ENCODE results near the gene ARPC5L. TPM values are rescaled to one million over a fixed set of nuclear protein-coding genes. Genes with fewer than 3 reads are reported as not detected.
A peak's percentile ranks its signal among the peaks of the same experiment; 100 is the strongest.

ARPC5L gene
- total RNA-seq, 1 experiment from 2014 or later, result 47.2 TPM

DNA sequence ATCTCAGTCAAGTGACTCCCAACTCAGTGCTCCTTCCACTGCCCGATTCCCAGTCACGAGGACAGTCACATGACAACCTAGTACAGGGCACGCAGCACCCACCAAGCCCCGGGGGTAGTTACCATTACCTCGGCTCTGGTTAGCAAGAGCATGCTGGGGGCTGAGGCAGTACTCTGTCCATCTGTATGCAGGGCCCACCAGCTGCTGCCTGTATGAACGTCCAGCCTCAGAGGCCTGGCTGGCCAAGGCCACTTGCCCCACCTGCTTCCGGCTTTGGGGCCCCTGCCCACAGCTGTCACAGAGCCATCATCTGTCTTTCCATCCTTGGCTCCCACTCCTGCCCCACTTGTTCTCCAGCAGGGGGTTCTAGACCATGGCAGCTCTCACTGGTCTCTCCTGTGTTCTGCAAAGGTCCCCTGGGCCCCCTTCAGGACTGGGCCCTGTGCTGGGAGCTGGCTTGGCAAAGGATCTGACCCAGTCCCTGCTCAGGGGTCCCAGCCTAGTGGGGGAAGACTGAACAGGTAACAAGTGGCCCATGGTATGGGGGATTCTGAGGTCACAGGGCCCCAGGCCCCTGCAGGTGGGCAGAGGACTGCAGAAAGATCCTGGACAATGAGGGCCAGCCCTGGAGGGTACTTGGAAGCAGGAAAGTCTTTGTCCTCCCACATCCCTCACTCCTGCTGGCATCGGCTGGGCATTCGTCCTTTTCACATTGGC is 3.4 kb upstream of the ARPC5L start:
- H3K4me3 Mint-ChIP-seq, result peak overlapping the region; percentile 91; the same call in 1 of the 2 replicates
- H3K9me3 Mint-ChIP-seq, result no peaks in the 10 kb centered on the region
- peaks cover 44% of the 10 kb centered on the region for H3K36me3 Mint-ChIP-seq
- TF ChIP-seq ZNF671 (CRISPR knock-in tag; IDR thresholded peaks at IDR 0.05), result no peak
- TF ChIP-seq, protein P1, sequence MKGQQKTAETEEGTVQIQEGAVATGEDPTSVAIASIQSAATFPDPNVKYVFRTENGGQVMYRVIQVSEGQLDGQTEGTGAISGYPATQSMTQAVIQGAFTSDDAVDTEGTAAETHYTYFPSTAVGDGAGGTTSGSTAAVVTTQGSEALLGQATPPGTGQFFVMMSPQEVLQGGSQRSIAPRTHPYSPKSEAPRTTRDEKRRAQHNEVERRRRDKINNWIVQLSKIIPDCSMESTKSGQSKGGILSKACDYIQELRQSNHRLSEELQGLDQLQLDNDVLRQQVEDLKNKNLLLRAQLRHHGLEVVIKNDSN (CRISPR knock-in tag; IDR thresholded peaks at IDR 0.05), result 0 out of 2 replicates have a peak, but pooled peaks have one; percentile 26
- CTCF ChIA-PET, result no interaction called here
- DNase-seq (ENCODE audit: low spot score) (no peak), ATAC-seq (no peak)
- POLR2A ChIA-PET, result interaction anchor here (1.4 kb wide), 1 partner anchor 10 kb away, joined by 4 read pairs; no protein-coding TSS in a partner anchor
- no peaks in the 10 kb centered on the region for H3K27me3 Mint-ChIP-seq (ENCODE audit: low read depth)
- H3K4me1 Mint-ChIP-seq, result peaks cover 14% of the 10 kb centered on the region
- H3K27ac Mint-ChIP-seq, result peak overlapping the region; percentile 41; the same call in 1 of the 2 replicates

DNA sequence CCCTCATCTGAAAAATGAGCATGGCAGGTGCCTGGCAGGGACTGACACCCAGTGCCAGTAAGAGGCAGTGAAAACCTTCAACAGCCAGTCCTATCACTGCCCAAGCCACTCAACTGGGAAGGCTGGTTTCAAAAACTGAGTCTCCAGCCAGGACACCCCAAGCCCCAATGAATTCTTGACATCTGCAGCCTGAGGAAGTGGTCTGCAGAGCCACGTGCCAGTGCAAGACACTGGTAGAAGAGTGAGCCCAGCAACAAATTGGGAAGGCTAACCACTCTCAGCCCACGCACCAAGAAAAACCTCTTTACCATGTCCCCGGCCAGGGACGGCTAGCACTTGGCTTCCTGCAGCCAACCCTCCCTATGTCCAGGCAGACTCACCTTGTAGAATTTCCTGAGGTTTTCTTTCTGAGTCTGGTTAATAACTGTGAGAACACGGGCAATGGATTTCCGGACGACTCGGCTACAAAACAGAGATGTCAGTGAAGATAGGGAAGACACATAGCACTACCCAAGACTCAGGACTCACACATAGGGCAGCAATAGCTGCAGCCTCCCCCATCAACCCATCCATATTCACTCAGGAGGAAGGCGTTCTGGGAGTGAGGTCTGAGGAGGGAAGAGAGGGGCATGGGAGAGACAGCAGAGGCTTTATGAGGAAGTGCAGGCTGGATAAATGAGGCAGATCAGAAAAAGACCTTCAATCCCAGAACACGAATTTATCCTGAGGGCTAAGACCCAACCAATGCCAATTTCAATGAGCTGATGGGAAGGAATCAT is 1.9 kb upstream of the ARPC5L start:
- Mint-ChIP-seq H3K27me3 (ENCODE audit: low read depth) (no peaks in the 10 kb centered on the region), H3K4me1 (peaks cover 14% of the 10 kb centered on the region), H3K9me3 (no peaks in the 10 kb centered on the region), H3K36me3 (peaks cover 44% of the 10 kb centered on the region), H3K27ac (peak overlapping the region; percentile 98), H3K4me3 (peak overlapping the region; percentile 91)
- DNase-seq (ENCODE audit: low spot score) (no peak), ATAC-seq (no peak)
- CTCF ChIA-PET, result interaction anchor here (1.8 to 3.8 kb wide), 4 partner anchors 19 to 89 kb away, joined by 4 to 22 read pairs (median 18); partner anchors contain the start of genes NR6A1 and OLFML2A
- TF ChIP-seq FOXK1 (CRISPR knock-in tag; IDR thresholded peaks at IDR 0.05) (no peak), RORB (CRISPR knock-in tag; IDR thresholded peaks at IDR 0.05) (no peak), TEAD1 (CRISPR knock-in tag; IDR thresholded peaks at IDR 0.05) (no peak), CREB1 (CRISPR knock-in tag; IDR thresholded peaks at IDR 0.05) (no peak), MYBL2 (CRISPR knock-in tag; IDR thresholded peaks at IDR 0.05) (no peak), SMAD3 (CRISPR knock-in tag; IDR thresholded peaks at IDR 0.05; ENCODE audit: borderline replicate concordance) (no peak; the same call in 1 of the 2 replicates)
- TF ChIP-seq, protein P2, sequence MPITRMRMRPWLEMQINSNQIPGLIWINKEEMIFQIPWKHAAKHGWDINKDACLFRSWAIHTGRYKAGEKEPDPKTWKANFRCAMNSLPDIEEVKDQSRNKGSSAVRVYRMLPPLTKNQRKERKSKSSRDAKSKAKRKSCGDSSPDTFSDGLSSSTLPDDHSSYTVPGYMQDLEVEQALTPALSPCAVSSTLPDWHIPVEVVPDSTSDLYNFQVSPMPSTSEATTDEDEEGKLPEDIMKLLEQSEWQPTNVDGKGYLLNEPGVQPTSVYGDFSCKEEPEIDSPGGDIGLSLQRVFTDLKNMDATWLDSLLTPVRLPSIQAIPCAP (CRISPR knock-in tag; IDR thresholded peaks at IDR 0.05), result no peak
- TF ChIP-seq, protein P3, sequence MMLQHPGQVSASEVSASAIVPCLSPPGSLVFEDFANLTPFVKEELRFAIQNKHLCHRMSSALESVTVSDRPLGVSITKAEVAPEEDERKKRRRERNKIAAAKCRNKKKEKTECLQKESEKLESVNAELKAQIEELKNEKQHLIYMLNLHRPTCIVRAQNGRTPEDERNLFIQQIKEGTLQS (CRISPR knock-in tag; conservative IDR thresholded peaks at IDR 0.05), result no peak
- TF ChIP-seq, protein P4, sequence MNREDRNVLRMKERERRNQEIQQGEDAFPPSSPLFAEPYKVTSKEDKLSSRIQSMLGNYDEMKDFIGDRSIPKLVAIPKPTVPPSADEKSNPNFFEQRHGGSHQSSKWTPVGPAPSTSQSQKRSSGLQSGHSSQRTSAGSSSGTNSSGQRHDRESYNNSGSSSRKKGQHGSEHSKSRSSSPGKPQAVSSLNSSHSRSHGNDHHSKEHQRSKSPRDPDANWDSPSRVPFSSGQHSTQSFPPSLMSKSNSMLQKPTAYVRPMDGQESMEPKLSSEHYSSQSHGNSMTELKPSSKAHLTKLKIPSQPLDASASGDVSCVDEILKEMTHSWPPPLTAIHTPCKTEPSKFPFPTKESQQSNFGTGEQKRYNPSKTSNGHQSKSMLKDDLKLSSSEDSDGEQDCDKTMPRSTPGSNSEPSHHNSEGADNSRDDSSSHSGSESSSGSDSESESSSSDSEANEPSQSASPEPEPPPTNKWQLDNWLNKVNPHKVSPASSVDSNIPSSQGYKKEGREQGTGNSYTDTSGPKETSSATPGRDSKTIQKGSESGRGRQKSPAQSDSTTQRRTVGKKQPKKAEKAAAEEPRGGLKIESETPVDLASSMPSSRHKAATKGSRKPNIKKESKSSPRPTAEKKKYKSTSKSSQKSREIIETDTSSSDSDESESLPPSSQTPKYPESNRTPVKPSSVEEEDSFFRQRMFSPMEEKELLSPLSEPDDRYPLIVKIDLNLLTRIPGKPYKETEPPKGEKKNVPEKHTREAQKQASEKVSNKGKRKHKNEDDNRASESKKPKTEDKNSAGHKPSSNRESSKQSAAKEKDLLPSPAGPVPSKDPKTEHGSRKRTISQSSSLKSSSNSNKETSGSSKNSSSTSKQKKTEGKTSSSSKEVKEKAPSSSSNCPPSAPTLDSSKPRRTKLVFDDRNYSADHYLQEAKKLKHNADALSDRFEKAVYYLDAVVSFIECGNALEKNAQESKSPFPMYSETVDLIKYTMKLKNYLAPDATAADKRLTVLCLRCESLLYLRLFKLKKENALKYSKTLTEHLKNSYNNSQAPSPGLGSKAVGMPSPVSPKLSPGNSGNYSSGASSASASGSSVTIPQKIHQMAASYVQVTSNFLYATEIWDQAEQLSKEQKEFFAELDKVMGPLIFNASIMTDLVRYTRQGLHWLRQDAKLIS (CRISPR knock-in tag; IDR thresholded peaks at IDR 0.05; ENCODE audit: borderline replicate concordance), result no peak
- POLR2A ChIA-PET, result no interaction called here

DNA sequence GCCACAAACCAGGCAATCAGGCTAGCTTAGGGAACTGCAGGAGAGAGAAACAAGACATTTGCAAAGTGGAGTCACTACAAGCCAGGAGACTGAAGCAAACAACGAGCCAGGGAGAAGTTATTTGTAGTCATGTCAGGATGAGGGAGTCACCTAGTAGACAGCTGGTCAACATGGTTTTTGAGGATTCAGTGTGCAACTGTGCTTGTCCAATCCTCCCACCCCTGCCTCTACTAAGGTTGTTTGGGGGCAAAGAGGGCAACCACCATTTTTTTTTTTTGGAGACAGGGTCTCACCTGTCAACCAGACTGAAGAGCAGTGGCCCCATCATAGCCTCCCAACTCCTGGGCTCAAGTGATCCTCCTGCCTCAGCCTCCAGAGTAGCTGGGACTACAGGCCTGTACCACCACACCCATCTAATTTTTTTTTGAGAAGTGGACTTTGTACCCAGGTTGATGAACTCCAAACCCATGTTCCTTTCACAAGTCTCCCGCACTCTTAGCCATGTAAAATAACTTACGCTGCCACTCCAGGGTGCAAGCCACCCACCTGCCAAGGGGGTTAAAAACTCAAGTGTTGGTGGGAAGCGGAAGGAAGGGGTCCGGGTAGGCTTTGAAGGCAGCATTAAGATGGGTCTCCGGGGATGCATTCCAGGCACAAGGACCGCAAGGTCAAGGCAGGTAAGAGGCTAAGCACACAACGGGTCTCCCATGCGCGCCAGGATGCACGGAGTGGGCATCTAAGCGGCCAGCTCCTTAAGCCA is 1.2 kb upstream of the ARPC5L start:
- Mint-ChIP-seq H3K9me3 (no peaks in the 10 kb centered on the region), H3K27ac (peak overlapping the region; percentile 98), H3K36me3 (peaks cover 44% of the 10 kb centered on the region), H3K4me3 (peak overlapping the region; percentile 91), H3K4me1 (peaks cover 14% of the 10 kb centered on the region), H3K27me3 (ENCODE audit: low read depth) (no peaks in the 10 kb centered on the region)
- ATAC-seq (no peak), DNase-seq (ENCODE audit: low spot score) (no peak)
- ChIA-PET CTCF (interaction anchor here (0.9 to 3.8 kb wide), 7 partner anchors 8 to 371 kb away, joined by 3 to 30 read pairs (median 17); partner anchors contain the start of genes NR6A1, OLFML2A and WDR38), POLR2A (interaction anchor here (0.6 to 1.8 kb wide), 5 partner anchors 8 to 89 kb away, joined by 3 to 9 read pairs (median 3); partner anchors contain the start of genes NR6A1 and WDR38)
- TF ChIP-seq SMAD3 (CRISPR knock-in tag; IDR thresholded peaks at IDR 0.05; ENCODE audit: borderline replicate concordance) (no peak), ZNF138 (CRISPR knock-in tag; conservative IDR thresholded peaks at IDR 0.05) (no peak), ZBTB21 (CRISPR knock-in tag; IDR thresholded peaks at IDR 0.05; ENCODE audit: borderline replicate concordance) (peak; percentile 33; the same call in 1 of the 2 replicates), EMX1 (CRISPR knock-in tag; IDR thresholded peaks at IDR 0.05) (no peak), MYBL2 (CRISPR knock-in tag; IDR thresholded peaks at IDR 0.05) (no peak), RELA (CRISPR knock-in tag; IDR thresholded peaks at IDR 0.05; ENCODE audit: borderline replicate concordance) (no peak)
- TF ChIP-seq, protein P5, sequence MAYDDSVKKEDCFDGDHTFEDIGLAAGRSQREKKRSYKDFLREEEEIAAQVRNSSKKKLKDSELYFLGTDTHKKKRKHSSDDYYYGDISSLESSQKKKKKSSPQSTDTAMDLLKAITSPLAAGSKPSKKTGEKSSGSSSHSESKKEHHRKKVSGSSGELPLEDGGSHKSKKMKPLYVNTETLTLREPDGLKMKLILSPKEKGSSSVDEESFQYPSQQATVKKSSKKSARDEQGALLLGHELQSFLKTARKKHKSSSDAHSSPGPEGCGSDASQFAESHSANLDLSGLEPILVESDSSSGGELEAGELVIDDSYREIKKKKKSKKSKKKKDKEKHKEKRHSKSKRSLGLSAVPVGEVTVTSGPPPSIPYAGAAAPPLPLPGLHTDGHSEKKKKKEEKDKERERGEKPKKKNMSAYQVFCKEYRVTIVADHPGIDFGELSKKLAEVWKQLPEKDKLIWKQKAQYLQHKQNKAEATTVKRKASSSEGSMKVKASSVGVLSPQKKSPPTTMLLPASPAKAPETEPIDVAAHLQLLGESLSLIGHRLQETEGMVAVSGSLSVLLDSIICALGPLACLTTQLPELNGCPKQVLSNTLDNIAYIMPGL (CRISPR knock-in tag; IDR thresholded peaks at IDR 0.05), result no peak
- TF ChIP-seq, protein P6, sequence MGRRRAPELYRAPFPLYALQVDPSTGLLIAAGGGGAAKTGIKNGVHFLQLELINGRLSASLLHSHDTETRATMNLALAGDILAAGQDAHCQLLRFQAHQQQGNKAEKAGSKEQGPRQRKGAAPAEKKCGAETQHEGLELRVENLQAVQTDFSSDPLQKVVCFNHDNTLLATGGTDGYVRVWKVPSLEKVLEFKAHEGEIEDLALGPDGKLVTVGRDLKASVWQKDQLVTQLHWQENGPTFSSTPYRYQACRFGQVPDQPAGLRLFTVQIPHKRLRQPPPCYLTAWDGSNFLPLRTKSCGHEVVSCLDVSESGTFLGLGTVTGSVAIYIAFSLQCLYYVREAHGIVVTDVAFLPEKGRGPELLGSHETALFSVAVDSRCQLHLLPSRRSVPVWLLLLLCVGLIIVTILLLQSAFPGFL (CRISPR knock-in tag; IDR thresholded peaks at IDR 0.05; ENCODE audit: borderline replicate concordance), result no peak
